Parathyroid adenoma (tissue), 2 donors: ENCODE measurements around the gene SPIN1.

Experiments
- H2AFZ ChIP-seq: fragments of 300-600 bp; sonication (generic); one replicate; pipeline ENCODE4 v1.7.0; 2017; ENCODE audit warnings: antibody characterized with exemption, mild to moderate bottlenecking
- H3K27ac ChIP-seq: fragments of 300-600 bp; sonication (generic); one replicate; pipeline ENCODE4 v1.7.0; 2017
- H3K27me3 ChIP-seq: fragments of 300-600 bp; sonication (generic); one replicate; pipeline ENCODE4 v1.7.0; 2017; ENCODE audit warnings: low read length; ENCODE audit not compliant: control insufficient read depth, insufficient read depth
- H3K36me3 ChIP-seq: fragments of 300-600 bp; sonication (generic); one replicate; pipeline ENCODE4 v1.7.0; 2017; ENCODE audit warnings: low read length; ENCODE audit not compliant: control insufficient read depth, insufficient read depth
- H3K4me1 ChIP-seq: fragments of 300-600 bp; sonication (generic); one replicate; pipeline ENCODE4 v1.7.0; 2017; ENCODE audit warnings: control low read depth
- H3K4me2 ChIP-seq: fragments of 300-600 bp; sonication (generic); one replicate; pipeline ENCODE4 v1.7.0; 2017; ENCODE audit warnings: low read length
- H3K4me3 ChIP-seq: fragments of 300-600 bp; sonication (generic); one replicate; pipeline ENCODE4 v1.7.0; 2017; ENCODE audit warnings: low read depth, low read length
- H3K79me2 ChIP-seq: fragments of 300-600 bp; sonication (generic); one replicate; pipeline ENCODE4 v1.7.0; 2017; ENCODE audit warnings: control low read depth
- H3K9ac ChIP-seq: fragments of 300-600 bp; sonication (generic); one replicate; pipeline ENCODE4 v1.7.0; 2017; ENCODE audit warnings: mild to moderate bottlenecking
- H3K9me3 ChIP-seq: fragments of 300-600 bp; sonication (generic); one replicate; pipeline ENCODE4 v1.7.0; 2017; ENCODE audit warnings: low read length; ENCODE audit not compliant: control insufficient read depth
- TF ChIP-seq, protein P1 (sequence below): fragments of 300-600 bp; sonication (generic); IDR thresholded peaks from one replicate; pipeline ENCODE4 v1.7.0; 2017; ENCODE audit warnings: antibody characterized with exemption, mild to moderate bottlenecking
- donor health status: primary hyperparathyroidism.

The SPIN1 gene

DNA sequence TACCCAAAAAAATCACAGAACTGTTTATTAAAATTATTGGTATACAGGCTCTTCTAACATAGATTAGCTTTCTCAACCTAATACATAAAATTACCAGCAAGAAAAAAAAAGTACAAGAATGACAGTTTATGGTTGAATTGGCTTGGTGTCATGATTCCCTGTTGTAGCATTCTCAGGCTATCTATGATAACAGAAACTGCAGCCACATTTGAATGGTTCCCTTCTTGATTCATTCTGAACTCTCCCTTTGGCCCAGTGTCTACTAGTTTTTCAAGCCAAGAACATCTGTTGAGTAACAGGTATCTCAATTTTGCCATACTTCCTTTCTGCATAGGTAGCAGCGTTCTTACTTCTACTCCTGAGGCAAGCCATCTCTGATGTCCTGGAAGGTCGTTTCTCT, 3.0 kb downstream of the SPIN1 start:
- TF ChIP-seq, protein P1, sequence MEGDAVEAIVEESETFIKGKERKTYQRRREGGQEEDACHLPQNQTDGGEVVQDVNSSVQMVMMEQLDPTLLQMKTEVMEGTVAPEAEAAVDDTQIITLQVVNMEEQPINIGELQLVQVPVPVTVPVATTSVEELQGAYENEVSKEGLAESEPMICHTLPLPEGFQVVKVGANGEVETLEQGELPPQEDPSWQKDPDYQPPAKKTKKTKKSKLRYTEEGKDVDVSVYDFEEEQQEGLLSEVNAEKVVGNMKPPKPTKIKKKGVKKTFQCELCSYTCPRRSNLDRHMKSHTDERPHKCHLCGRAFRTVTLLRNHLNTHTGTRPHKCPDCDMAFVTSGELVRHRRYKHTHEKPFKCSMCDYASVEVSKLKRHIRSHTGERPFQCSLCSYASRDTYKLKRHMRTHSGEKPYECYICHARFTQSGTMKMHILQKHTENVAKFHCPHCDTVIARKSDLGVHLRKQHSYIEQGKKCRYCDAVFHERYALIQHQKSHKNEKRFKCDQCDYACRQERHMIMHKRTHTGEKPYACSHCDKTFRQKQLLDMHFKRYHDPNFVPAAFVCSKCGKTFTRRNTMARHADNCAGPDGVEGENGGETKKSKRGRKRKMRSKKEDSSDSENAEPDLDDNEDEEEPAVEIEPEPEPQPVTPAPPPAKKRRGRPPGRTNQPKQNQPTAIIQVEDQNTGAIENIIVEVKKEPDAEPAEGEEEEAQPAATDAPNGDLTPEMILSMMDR = no peak
- Histone ChIP-seq H3K9me3 (no peaks in the 10 kb centered on the region), H3K27ac (no peak overlapping the region), H3K4me1 (no peaks in the 10 kb centered on the region), H3K4me2 (no peak overlapping the region), H3K9ac (no peak overlapping the region), H3K27me3 (no peaks in the 10 kb centered on the region), H3K79me2 (peaks cover 15% of the 10 kb centered on the region), H3K36me3 (no peaks in the 10 kb centered on the region), H2AFZ (no peak overlapping the region), H3K4me3 (no peak overlapping the region)

DNA sequence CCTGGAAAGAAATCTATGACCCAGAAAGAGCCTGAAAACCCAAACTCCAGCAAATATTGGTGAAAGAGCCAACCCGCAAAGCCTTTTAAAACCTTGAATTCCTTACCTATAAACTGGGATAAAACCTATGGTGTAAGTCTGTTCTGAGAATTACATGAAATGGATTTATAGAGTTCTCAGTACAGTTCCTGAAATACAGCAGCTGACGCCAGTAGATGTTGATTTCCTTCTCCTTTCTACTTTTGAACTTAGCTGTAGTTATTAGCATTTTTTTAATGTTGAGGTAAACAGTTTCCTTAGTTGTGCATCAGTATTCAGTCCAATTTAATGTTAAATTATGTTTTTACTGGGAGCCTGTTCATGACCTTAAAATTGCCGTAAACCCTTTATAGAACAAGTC, 3.7 kb downstream of the SPIN1 start:
- TF ChIP-seq, protein P1 = no peak
- Histone ChIP-seq H3K4me3 (no peak overlapping the region), H3K4me2 (no peak overlapping the region), H3K36me3 (no peaks in the 10 kb centered on the region), H3K9ac (no peak overlapping the region), H3K27me3 (no peaks in the 10 kb centered on the region), H3K4me1 (no peaks in the 10 kb centered on the region), H2AFZ (no peak overlapping the region), H3K79me2 (peaks cover 15% of the 10 kb centered on the region), H3K9me3 (no peaks in the 10 kb centered on the region), H3K27ac (no peak overlapping the region)

DNA sequence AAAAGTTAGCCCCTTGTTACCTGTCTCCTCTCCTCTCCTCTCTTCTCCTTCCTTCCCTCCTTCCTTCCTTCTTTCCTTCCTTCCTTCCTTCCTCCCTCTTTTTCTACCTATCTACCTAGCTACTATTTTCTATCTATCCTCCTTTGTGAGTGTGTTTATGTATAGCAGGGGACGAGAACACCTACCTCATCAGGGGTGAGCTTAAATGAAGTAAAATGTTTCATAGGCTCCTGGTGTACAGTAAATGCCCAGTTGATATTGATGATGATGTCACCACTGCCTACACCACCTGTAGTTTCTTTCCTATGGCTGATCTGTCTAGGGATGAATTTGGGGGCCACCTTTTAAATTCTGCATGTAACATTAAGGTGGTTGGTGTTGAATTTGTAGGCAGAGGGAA, 4.3 kb downstream of the SPIN1 start:
- H3K27ac ChIP-seq = no peak overlapping the region
- H2AFZ ChIP-seq = no peak overlapping the region
- H3K27me3 ChIP-seq = no peaks in the 10 kb centered on the region
- no peaks in the 10 kb centered on the region for H3K4me1 ChIP-seq
- TF ChIP-seq, protein P1 = no peak
- H3K4me2 ChIP-seq = no peak overlapping the region
- H3K9me3 ChIP-seq = no peaks in the 10 kb centered on the region
- no peaks in the 10 kb centered on the region for H3K36me3 ChIP-seq
- H3K79me2 ChIP-seq = peaks cover 15% of the 10 kb centered on the region
- H3K4me3 ChIP-seq = no peak overlapping the region
- no peak overlapping the region for H3K9ac ChIP-seq

DNA sequence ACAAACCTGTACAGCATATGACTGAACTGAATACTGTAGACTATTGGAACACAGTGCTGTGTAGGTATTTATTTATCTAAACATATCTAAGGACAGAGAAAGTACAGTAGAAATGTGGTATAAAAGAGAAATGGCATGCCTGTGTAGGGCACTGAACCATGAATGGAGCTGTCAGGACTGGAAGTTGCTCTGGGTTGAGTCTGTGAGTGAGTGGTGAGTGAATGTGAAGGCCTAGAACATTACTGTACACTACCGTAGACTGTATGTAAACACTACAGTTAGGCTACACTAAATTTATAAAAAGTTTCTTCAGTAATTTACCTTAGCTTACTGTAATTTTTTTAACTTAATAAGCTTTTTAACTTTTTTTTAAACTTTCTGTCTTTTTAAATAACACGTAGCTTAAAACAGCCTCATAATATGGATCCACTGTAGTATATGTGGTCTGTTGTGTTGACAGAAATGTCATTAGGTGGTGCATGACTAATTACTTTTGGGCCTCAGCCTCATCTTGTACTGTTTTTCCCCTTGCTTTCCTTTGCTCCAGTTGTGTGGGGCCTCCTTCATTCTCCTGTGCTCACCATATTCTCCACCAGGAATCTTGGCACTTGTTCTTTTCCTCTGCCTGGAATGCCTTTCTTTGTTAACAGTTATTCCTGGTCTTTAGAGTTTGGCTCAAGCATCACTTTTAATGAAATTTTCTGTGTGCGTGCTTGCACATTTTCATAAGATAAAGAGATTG, 8.8 kb downstream of the SPIN1 start:
- no peaks in the 10 kb centered on the region for H3K4me1 ChIP-seq
- H3K9ac ChIP-seq = no peak overlapping the region
- no peak overlapping the region for H2AFZ ChIP-seq
- no peaks in the 10 kb centered on the region for H3K9me3 ChIP-seq
- TF ChIP-seq, protein P1 = no peak
- no peaks in the 10 kb centered on the region for H3K36me3 ChIP-seq
- peak overlapping the region; percentile 19 for H3K4me2 ChIP-seq
- no peak overlapping the region for H3K27ac ChIP-seq
- H3K79me2 ChIP-seq = peaks cover 41% of the 10 kb centered on the region
- H3K4me3 ChIP-seq = no peak overlapping the region
- no peaks in the 10 kb centered on the region for H3K27me3 ChIP-seq

DNA sequence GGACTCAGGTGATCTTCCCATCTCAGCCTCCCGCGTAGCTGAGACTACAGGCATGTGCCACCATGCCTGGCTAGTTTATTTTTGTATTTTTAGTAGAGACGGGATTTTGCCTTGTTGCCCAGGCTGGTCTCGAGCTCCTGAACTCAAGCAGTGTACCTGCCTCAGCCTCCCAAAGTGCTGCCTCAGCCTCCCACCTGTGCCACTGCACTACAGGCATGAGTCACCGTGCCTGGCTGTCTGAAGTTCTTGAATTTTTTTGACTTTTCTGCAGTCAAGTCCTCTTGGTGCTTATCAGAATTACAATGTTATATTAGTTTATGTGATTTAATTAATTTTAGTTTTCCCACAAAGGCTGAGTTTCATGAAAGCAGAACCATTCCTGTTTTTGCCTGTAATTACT, 9.8 kb downstream of the SPIN1 start:
- no peaks in the 10 kb centered on the region for H3K9me3 ChIP-seq
- no peak overlapping the region for H3K4me3 ChIP-seq
- no peak overlapping the region for H2AFZ ChIP-seq
- peaks cover 45% of the 10 kb centered on the region for H3K79me2 ChIP-seq
- no peak overlapping the region for H3K4me2 ChIP-seq
- no peak overlapping the region for H3K27ac ChIP-seq
- TF ChIP-seq, protein P1 = no peak
- no peaks in the 10 kb centered on the region for H3K4me1 ChIP-seq
- H3K9ac ChIP-seq = no peak overlapping the region
- H3K27me3 ChIP-seq = no peaks in the 10 kb centered on the region
- no peaks in the 10 kb centered on the region for H3K36me3 ChIP-seq
